ENCODE measurements around the gene CDK5RAP2.

GRCh38 chr9:120454467-120454866, 125.5 kb downstream of the CDK5RAP2 start:
- no peak for TF ChIP-seq CTCF (optimal IDR thresholded peaks at IDR 0.05 in 1 of 3, IDR thresholded peaks at IDR 0.05 in 1 of 3, conservative IDR thresholded peaks at IDR 0.05 in 1 of 3; ENCODE audit: extremely low read depth in 1 of 3, insufficient read depth in 2 of 3, low read length in 3 of 3)
- no peak for TF ChIP-seq EZH2 (IDR thresholded peaks at IDR 0.05; ENCODE audit: low read length)
